Fibroblast of pulmonary artery (primary cell): ENCODE results near the gene HOOK2.

Experiments used
- DNase-seq: peaks from one replicate; pipeline ENCODE4 v3.0.0-alpha.2; 2010; ENCODE audit warnings: low read depth
- H3K4me3 ChIP-seq: replicated peaks from 2 replicates; pipeline ENCODE4 v1.5.1; 2011; ENCODE audit warnings: low read depth, mild to moderate bottlenecking, control low read depth, low read length, moderate library complexity
- CTCF ChIP-seq: IDR thresholded peaks from 2 replicates; pipeline ENCODE4 v1.5.1; 2011; ENCODE audit warnings: mild to moderate bottlenecking, control low read depth, low read length, inconsistent platforms; ENCODE audit errors: missing control alignments

The HOOK2 gene

GRCh38 chr19:12797141-12797587, 21.8 kb upstream of the HOOK2 start:
- H3K4me3 ChIP-seq, result no peak overlapping the region
- no peak for DNase-seq

GRCh38 chr19:12796146-12797071, 21.1 kb upstream of the HOOK2 start:
- peak; percentile 89 for DNase-seq
- H3K4me3 ChIP-seq, result no peak overlapping the region
- TF ChIP-seq CTCF, result peak; percentile 97

More at GRCh38 chr19:12797141-12797587, 21.8 kb upstream of the HOOK2 start:
- TF ChIP-seq CTCF, result no peak

- TF ChIP-seq CTCF, result no peak
Observed at GRCh38 chr19:12794971-12795381, 19.6 kb upstream of the HOOK2 start.

GRCh38 chr19:12794196-12794941, 19.0 kb upstream of the HOOK2 start:
- DNase-seq, result peak; percentile 76
- no peak for TF ChIP-seq CTCF
- peak overlapping the region; percentile 99 for H3K4me3 ChIP-seq

More at GRCh38 chr19:12794971-12795381, 19.6 kb upstream of the HOOK2 start:
- peak overlapping the region; percentile 2 for H3K4me3 ChIP-seq
- peak; percentile 56 for DNase-seq

GRCh38 chr19:12793290-12794195, 18.2 kb upstream of the HOOK2 start:
- H3K4me3 ChIP-seq, result peak overlapping the region; percentile 99
- no peak for TF ChIP-seq CTCF
- peak; percentile 94 for DNase-seq

- peak overlapping the region; percentile 99 for H3K4me3 ChIP-seq
- no peak for TF ChIP-seq CTCF
- DNase-seq, result no peak
Observed at GRCh38 chr19:12792853-12793289, 17.5 kb upstream of the HOOK2 start.
